Activated CD8-positive, alpha-beta memory T cell treated with anti-CD3 and anti-CD28 coated beads for 48 hours (primary cell): ENCODE results near the gene CHMP3.

Experiments
- DNase-seq, 3 experiments: peaks; one replicate each; pipeline ENCODE4 v3.0.0-alpha.2; 2020; ENCODE audit warnings: low read depth in 2 of 3, low spot score in 2 of 3

Gene CHMP3

DNA sequence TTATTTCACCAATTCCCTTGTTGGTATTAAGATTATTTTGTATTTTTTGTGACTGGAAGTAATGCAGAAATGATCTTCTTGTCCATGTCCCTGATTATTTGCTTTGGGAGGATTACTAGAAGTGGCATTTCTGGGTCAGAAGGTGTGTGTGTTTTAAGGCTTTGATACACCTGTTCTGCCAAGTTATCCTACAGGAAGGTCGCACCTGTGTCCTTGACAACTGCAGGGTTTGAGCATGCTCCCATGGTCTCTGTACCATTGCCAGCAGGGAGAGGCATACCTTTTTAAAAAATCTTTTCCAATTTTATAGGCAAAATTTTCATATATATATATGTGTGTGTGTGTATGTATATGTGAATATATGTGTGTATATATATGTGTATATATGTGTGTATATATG is 92.4 kb downstream of the CHMP3 start:
- DNase-seq = no peak

DNA sequence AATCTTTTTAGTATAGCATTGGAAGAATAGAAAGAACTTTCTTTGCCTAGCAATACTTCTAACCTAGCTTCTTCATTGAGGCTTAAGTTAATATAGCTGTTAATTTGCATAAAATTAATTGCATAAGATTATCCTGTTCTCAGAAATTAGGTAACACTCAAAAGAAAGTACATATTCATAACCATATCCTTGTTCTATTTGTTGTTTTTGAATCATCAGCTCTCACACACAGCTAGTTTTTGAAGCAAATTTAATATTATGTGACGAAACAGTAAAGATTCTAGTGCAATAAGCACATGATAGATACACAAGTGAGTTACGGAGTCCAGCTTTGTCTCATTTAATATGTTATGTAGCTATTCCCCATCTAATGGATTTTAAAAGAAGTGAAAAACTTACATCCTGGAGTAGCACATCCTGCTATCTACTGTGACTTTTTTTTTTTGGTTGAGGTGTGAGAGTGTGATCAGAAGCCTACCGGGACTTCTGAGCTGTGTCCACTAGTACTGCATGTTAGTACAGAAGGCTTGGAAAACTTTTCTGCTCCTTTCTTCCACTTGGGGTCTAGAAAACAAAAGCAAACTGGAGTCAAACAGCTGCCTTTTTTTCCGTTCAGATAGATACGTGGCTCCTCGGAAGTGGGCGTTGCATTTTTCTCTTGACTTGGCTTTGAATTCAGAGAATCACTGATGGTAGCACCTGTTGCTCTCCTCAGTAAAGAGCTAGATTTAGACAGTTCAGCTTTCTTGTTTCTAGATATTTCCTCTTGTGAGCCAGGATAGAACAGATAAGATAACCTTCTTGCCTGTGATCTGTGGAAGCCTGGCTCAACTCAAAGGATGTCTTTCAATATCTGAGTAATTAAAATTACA is 94.8 kb downstream of the CHMP3 start:
- no peak for DNase-seq

DNA sequence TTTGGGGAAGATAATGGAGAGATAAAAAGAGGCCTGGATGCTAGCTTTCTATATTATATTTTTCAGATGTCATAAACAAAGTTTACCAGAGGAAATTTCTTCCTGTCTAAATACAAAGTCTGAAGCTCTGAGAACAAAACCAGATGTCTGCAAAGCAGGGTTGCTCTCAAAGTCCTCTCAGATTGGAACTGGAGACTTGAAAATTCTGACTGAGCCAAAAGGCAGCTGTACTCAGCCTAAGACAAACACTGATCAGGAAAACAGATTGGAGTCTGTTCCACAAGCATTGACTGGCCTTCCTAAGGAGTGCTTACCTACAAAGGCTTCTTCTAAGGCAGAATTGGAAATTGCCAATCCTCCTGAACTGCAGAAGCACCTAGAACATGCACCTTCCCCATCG is 96.9 kb downstream of the CHMP3 start:
- no peak for DNase-seq

DNA sequence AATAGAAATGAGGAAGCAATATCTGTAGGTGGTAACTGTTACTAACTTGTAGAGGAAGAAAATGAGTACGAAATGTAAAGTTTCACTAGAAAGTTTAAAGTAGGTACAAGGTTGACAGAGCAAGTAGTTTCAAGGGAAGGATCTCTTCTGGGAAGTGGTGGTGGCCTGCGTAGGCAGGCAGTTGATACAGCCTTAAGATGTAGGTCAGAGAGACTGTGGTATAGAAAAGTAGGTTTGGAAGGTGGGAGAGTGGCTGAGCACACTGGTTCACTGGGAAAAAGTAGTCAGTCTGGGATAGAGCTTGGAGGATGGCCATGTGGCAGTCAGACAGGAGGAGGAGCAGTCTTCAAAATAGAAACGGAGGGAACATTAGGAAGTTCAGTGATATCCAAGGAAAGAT is 98.6 kb downstream of the CHMP3 start:
- no peak for DNase-seq

GRCh38 chr2:86461042-86461743 is 102.0 kb downstream of the CHMP3 start:
- no peak for DNase-seq

- DNase-seq = no peak
Observed at GRCh38 chr2:86455181-86455580, 108.1 kb downstream of the CHMP3 start.

GRCh38 chr2:86454238-86454637 is 109.0 kb downstream of the CHMP3 start:
- no peak for DNase-seq

DNA sequence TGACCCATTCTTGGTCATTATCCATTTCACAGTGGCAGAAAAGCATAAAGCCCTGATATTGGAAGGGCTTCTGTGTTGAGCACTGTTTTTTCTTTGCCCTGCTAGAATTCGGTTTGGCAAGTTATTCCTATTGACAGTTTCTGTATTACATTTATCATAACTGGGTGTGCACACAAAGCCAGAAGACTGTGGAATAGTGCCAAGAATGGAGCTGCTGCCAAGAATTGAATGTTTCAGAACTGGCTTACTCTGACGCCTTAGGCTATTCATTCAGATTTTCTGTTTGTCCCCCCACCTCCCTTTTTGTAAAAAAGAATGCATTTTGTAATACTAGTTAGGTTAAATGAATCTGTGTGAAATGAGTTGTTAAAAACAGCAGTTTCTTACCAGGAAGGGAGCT is 109.4 kb downstream of the CHMP3 start:
- no peak for DNase-seq
